MV-4-11 (cell line): Measurements from ENCODE around the gene ARHGAP22.

Source experiments
- DNase-seq: peaks from one replicate; lab custom pipeline; 2025; lab: John Stamatoyannopoulos, UW

Gene ARHGAP22

GRCh38 chr10:48587819-48588218 is 17.1 kb downstream of the ARHGAP22 start:
- no peak for DNase-seq

- no peak for DNase-seq
Observed at GRCh38 chr10:48587101-48587500, 17.8 kb downstream of the ARHGAP22 start.

- no peak for DNase-seq
Observed at GRCh38 chr10:48582970-48583369, 21.9 kb downstream of the ARHGAP22 start.

DNA sequence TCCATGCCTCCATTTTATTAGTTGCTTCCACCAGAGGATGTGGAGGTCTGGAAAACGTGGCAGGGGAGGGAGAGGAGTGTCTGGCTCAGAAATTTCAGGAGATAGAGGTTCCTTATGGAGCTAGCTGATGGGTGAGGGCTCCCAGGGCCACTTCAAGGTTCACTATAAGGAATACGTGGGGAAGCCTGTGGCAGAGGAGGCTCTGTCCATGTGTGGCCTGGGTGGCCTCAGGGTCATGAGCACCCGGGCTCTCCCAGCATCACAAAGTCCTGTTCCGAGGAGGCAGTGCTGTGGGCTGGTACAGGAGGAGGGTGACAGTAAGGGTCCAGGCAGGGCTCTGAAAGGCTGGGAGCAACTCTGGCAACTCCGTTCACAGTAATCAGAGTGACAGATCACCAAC is 24.6 kb downstream of the ARHGAP22 start:
- DNase-seq = no peak

GRCh38 chr10:48579251-48579960 is 25.5 kb downstream of the ARHGAP22 start:
- peak; percentile 35 for DNase-seq

DNA sequence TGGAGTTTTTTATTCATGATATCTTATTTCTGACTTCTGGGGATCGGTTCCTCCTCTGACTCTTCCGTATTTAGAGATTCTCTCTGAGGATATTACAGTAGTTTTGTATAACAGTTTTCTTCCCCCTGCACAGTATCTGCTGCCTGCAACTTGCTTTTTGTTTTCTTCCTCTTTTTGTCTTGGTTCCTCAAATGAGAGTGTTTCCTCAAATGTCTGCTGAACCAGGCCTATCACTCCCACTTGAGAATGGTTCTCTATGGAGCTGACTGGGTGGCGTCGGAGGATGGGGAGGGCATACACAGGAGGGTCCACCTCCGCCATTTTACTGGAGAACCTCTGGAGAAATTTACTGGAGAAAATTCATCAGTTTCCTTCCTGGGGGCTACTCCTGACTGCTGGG is 27.7 kb downstream of the ARHGAP22 start:
- peak; percentile 99 for DNase-seq

DNA sequence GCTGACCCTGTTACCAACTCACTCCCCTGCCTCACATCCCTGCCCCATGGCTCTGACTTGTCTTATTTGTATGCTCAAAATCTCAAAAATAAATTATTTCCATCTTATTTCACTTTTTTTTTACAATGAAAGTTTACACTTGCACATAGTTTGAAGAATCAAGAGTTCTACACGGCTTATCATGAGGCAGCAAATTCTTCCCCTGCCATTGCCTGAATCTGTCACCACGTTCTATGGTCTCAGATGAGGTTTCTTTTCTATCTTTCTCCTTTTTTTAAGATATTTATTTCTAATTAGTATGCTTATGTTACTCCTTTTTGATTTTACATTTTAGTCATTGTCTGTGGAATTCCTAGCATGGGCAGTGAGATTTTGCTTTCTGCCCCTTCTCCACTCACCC is 28.4 kb downstream of the ARHGAP22 start:
- no peak for DNase-seq

DNA sequence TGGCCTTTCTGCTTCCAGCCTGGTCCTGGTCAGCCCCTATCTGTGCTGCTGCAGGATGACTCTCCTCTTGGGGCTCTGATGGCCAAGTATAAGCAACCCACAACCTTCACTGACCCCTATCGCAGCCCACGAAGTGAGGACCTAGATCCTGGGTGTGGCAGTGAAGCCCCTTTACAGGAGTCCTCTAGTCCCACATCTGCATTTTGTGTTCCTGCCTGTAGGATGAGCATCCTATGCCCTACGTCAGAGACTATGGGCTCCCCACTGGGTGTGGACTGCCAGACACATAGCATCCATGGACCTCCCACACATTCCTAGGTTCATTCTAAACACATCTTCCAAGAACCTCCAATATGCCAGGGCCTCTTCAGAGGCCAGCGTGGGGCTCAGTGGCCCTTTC is 29.0 kb downstream of the ARHGAP22 start:
- DNase-seq = no peak

DNA sequence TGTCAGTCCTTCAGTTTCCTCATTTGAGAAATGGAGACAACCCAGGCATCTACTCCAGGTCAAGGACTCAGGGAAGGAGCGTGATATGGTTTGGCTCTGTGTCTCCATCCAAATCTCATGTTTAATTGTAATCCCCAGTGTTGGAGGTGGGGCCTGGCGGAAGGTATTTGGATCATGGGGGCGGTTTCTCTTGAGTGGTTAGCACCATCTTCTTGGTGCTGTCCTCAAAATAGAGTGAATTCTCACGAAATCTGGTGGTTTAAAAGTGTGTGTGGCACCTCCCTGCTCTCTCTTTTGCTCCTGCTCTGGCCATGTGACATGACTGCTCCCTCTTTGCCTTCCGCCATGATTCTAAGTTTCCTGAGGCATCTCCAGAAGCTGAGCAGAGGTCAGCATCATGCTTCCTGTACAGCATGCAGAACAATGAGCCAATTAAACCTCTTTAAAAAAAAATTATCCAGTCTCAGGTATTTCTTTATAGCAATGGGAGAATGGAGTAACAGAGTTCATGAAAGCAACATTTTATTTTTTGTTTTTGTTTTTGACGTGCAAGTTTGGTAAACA is 30.0 kb downstream of the ARHGAP22 start:
- no peak for DNase-seq

DNA sequence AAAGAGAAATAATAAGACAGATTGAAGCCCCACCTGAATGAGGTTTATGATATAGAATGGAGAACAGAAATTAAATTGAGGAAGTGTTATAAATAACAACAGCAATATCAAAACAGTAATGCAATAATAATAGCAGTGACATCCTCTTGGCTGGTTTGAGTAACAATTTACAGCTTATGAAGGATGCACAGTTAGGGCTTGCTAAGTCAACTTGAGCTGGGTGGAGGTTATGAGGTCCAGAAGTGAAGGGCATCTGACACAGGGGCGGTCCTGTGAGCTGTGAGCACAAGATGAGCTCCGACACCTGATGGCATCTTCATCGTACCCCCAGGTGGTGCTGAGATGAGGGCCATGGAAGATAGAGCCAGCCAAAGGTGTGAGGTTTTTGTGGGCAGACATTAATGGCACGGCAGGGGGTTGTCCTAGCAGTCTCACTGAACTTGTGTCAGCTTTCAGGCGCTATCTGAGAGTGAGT is 30.5 kb downstream of the ARHGAP22 start:
- DNase-seq = peak; percentile 50

DNA sequence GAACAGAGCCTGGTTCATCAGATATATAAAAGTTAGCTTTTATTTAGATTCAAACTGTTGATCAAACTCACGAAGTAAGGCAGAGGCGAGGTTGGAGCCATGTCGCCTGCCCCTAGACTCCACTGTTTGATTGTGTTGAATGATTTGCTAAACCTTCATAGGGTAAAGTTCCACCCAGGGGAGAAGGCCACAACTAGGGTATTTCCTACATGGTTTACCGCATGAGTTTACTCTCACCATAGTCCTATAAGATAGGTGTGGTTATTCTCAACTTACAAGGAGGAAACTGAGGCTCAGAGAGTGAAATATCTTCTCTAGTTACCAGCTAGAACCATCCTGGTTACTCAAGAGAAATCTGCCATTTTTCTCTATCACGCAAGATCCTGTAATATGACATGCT is 31.8 kb downstream of the ARHGAP22 start:
- DNase-seq = no peak

GRCh38 chr10:48572414-48572813 is 32.5 kb downstream of the ARHGAP22 start:
- no peak for DNase-seq

DNA sequence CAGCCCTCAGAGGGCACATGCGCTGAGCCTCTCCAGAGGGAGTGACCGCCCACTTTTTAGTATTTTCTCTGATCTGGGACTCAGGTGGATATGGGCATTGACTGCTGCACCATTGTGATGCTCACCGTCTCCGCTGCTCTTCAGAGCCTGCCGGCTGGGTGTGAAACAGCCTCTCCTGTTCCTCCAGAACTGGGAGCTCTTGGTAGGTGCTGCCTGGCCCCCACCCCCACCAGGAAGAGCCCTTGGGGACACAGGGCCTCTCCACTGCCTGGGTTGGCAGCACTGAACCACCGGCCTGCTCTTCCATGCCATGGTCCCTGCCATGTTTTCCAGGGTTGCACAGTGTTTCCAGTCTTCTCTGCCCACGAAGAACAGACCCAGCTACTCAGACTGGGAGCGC is 36.3 kb downstream of the ARHGAP22 start:
- no peak for DNase-seq

- no peak for DNase-seq
Observed at GRCh38 chr10:48568131-48568530, 36.7 kb downstream of the ARHGAP22 start.

GRCh38 chr10:48567346-48567745 is 37.5 kb downstream of the ARHGAP22 start:
- DNase-seq = no peak

- DNase-seq = no peak
Observed at GRCh38 chr10:48564466-48565160, 40.3 kb downstream of the ARHGAP22 start.

GRCh38 chr10:48557511-48558123 is 47.3 kb downstream of the ARHGAP22 start:
- no peak for DNase-seq

DNA sequence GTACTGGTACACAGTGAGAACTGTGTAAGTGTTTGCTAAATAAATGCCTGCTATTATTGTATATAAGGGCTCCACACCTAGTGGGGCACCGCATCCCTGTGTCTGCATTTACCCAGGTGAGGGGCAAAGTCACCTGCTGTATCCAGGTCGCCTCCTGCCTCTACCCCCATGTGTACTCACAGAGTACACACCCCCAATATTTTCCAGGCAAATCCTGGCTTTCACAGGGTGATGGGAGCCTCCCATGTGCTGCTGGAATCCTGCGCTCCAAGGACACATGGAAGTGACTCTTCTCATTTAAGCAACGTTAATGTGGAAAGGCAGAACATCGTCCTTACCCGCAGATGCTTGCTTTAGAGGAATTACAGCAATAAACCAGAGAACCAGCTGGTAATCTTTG is 48.2 kb downstream of the ARHGAP22 start:
- DNase-seq = no peak

DNA sequence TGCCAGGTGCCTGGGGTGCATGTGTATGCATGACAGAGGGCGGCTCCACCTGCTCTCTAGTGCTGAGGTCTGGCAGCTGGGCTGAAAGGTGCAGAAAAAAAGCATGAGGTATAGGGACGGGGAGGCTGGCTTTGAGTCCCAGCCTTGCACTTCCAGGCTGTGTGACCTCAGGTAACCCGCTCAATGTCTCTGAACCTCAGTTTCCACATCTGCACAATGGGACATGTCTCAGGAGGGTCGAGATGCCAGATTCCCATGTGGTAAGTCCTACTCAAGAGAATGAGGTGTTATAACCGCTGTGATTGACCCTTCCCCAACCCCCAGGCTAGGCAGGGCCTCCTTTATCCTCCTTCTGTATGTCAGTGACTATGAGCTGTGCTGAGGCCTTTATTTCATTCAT is 48.8 kb downstream of the ARHGAP22 start:
- no peak for DNase-seq

GRCh38 chr10:48555310-48556042 is 49.4 kb downstream of the ARHGAP22 start:
- no peak for DNase-seq

GRCh38 chr10:48554656-48555055 is 50.2 kb downstream of the ARHGAP22 start:
- DNase-seq = no peak

- no peak for DNase-seq
Observed at GRCh38 chr10:48554246-48554645, 50.6 kb downstream of the ARHGAP22 start.
